Neural cell (in vitro differentiated cells): ENCODE results near the gene DCTD. TPM values are rescaled to one million over a fixed set of nuclear protein-coding genes. Genes with fewer than 3 reads are reported as not detected.

ENCODE experiments used
- H2AFZ ChIP-seq: fragments of 200-600, 300-800 bp; sonication (generic), shearing (Covaris generic); 2 replicates; pipeline ENCODE4 v1.6.0; 2014; ENCODE audit warnings: low read depth, mild to moderate bottlenecking, antibody characterized with exemption, low read length, moderate library complexity
- H3F3A ChIP-seq: fragments of 200-600 bp; shearing (Covaris generic); 2 replicates; pipeline ENCODE4 v1.6.1; 2016; ENCODE audit warnings: mild to moderate bottlenecking, moderate library complexity, mixed read lengths, antibody characterized with exemption, low read length; ENCODE audit not compliant: insufficient read depth, poor library complexity, severe bottlenecking
- H3K27ac ChIP-seq: fragments of 200-600, 300-800 bp; sonication (generic), shearing (Covaris generic); 2 replicates; pipeline ENCODE4 v1.5.1; 2014; ENCODE audit warnings: mild to moderate bottlenecking, low read length, moderate library complexity
- H3K27me3 ChIP-seq: fragments of 300-800, 200-600 bp; sonication (generic), shearing (Covaris generic); 2 replicates; pipeline ENCODE4 v1.6.0; 2014; ENCODE audit warnings: mild to moderate bottlenecking, low read depth, low read length, moderate library complexity; ENCODE audit not compliant: insufficient read depth
- H3K36me3 ChIP-seq: fragments of 300-800, 200-600 bp; sonication (generic), shearing (Covaris generic); 2 replicates; pipeline ENCODE4 v1.5.1; 2014; ENCODE audit warnings: mild to moderate bottlenecking, antibody characterized with exemption, low read length, moderate library complexity; ENCODE audit not compliant: insufficient read depth
- H3K4me2 ChIP-seq: fragments of 300-800, 200-600 bp; sonication (generic), shearing (Covaris generic); 2 replicates; pipeline ENCODE4 v1.6.0; 2014; ENCODE audit warnings: mild to moderate bottlenecking, low read length
- H3K4me3 ChIP-seq: fragments of 300-800, 200-600 bp; sonication (generic), shearing (Covaris generic); 2 replicates; pipeline ENCODE4 v1.5.1; 2014; ENCODE audit warnings: mild to moderate bottlenecking, low read length, moderate library complexity
- H3K79me2 ChIP-seq: fragments of 200-600 bp; shearing (Covaris generic); replicated peaks from 2 replicates; pipeline ENCODE4 v1.6.0; 2014; ENCODE audit warnings: mild to moderate bottlenecking, low read length, moderate library complexity; ENCODE audit not compliant: insufficient read depth
- H3K9ac ChIP-seq: fragments of 300-800, 200-600 bp; sonication (generic), shearing (Covaris generic); 2 replicates; pipeline ENCODE4 v1.6.1; 2016; ENCODE audit warnings: mild to moderate bottlenecking, low read length, mixed read lengths
- H3K9me2 ChIP-seq: fragments of 200-600 bp; shearing (Covaris generic); 2 replicates; pipeline ENCODE4 v1.6.1; 2016; ENCODE audit warnings: mild to moderate bottlenecking, low read length, mixed read lengths; ENCODE audit not compliant: insufficient read depth
- H3K9me3 ChIP-seq: fragments of 200-600, 300-800 bp; sonication (generic), shearing (Covaris generic); 2 replicates; pipeline ENCODE4 v1.6.1; 2016; ENCODE audit warnings: mild to moderate bottlenecking, mixed run types, low read length, moderate library complexity, mixed read lengths
- H4K20me1 ChIP-seq: fragments of 200-600 bp; shearing (Covaris generic); 2 replicates; pipeline ENCODE4 v1.6.1; 2016; ENCODE audit warnings: mild to moderate bottlenecking, mixed run types; ENCODE audit not compliant: insufficient read depth
- CTCF ChIP-seq: fragments of 450-650 bp; IDR thresholded peaks from 2 replicates; pipeline ENCODE4 v1.5.1; 2014; ENCODE audit warnings: antibody characterized with exemption, mild to moderate bottlenecking, moderate library complexity; ENCODE audit not compliant: poor library complexity, severe bottlenecking
- EP300 ChIP-seq: fragments of 450-650 bp; conservative IDR thresholded peaks from 2 replicates; pipeline ENCODE4 v1.6.1; 2014; ENCODE audit warnings: antibody characterized with exemption, mild to moderate bottlenecking, moderate library complexity; ENCODE audit not compliant: poor library complexity, severe bottlenecking
- EZH2 ChIP-seq: fragments of 200-600, 300-800 bp; shearing (Covaris generic), sonication (generic); IDR thresholded peaks from 2 replicates; pipeline ENCODE4 v1.6.1; 2014; ENCODE audit warnings: antibody characterized with exemption, low read length, borderline replicate concordance, mild to moderate bottlenecking; ENCODE audit not compliant: insufficient read depth, poor library complexity, severe bottlenecking
- MXI1 ChIP-seq: fragments of 450-650 bp; conservative IDR thresholded peaks from 2 replicates; pipeline ENCODE4 v1.6.1; 2014; ENCODE audit warnings: antibody characterized with exemption, mild to moderate bottlenecking; ENCODE audit not compliant: poor library complexity, severe bottlenecking
- POLR2AphosphoS5 ChIP-seq: IDR thresholded peaks from 2 replicates; pipeline ENCODE4 v1.6.1; 2012
- RAD21 ChIP-seq: fragments of 450-650 bp; conservative IDR thresholded peaks from 2 replicates; pipeline ENCODE4 v1.6.1; 2014; ENCODE audit warnings: antibody characterized with exemption, mild to moderate bottlenecking, moderate library complexity
- SMC3 ChIP-seq: fragments of 450-650 bp; conservative IDR thresholded peaks from 2 replicates; pipeline ENCODE4 v1.6.1; 2014; ENCODE audit warnings: antibody characterized with exemption, mild to moderate bottlenecking, moderate library complexity; ENCODE audit not compliant: poor library complexity
- TAF1 ChIP-seq: IDR thresholded peaks from 2 replicates; pipeline ENCODE4 v1.6.1; 2012; ENCODE audit warnings: low read depth
- polyA plus RNA-seq: library from polyadenylated mRNA; depleted of rRNA; stranded (reverse); fragments of >200 nt; gene quantifications from 2 replicates; pipeline ENCODE4 v1.2.3, GENCODE V29; 2014
- TF ChIP-seq, protein P1 (sequence below): IDR thresholded peaks from 2 replicates; pipeline ENCODE4 v1.6.1; 2012; ENCODE audit warnings: borderline replicate concordance

Gene DCTD
- polyA plus RNA-seq, 1 donor from 2014 or later: 26.4 TPM

GRCh38 chr4:182848685-182849084, 68.5 kb downstream of the DCTD start:
- Histone ChIP-seq H3K79me2 (no peaks in the 10 kb centered on the region), H3K36me3 (no peaks in the 10 kb centered on the region), H3K9ac (no peak overlapping the region), H3K4me3 (no peak overlapping the region), H3K27ac (no peak overlapping the region), H3K4me2 (no peak overlapping the region), H4K20me1 (no peaks in the 10 kb centered on the region), H3F3A (no peaks in the 10 kb centered on the region), H2AFZ (no peak overlapping the region), H3K9me2 (no peaks in the 10 kb centered on the region), H3K27me3 (no peaks in the 10 kb centered on the region), H3K9me3 (no peaks in the 10 kb centered on the region)
- TF ChIP-seq MXI1: no peak
- no peak for TF ChIP-seq POLR2AphosphoS5
- TF ChIP-seq SMC3: no peak
- TF ChIP-seq EZH2: no peak
- TF ChIP-seq RAD21: no peak

DNA sequence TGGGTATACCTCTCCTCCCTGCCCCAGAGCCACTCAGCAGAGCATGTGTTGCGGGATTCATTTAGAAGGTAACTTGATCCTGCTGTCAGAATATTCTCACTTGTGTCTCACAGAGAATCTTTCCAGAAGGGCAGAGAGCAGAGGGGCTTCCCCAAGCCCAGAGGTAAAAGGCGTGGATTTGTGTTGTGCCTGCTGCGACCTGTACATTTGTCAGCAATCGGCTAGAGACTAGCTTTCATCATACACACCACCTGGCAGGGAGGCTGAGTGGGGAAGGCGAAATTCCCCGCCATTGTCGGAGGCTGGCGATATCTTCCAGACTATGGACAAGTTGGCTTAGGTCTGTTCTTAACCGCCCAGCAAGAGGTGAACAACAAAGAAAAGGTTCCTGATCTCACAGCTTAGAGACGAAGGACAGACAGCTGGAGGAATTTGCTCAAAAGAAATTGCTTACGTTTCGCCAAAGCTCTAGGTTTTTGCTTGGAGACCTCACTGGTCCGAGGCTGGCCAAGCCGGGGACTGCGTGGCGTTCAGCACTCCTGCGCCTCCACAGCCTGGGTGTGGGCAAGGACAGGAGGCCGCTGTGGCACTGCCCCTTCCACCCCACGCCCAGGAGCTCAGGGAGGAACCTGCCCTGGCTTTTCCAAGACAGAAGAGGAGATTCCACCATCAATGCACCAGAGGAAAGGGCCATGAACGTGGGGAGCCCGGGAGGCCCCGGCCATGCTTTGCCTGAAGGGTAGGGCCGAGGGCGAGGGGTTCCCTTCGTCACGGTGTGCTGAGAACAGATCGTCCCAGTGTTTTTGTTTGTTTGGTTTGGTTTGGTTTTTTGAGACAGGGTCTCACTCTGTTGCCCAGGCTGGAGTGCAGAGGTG, 69.4 kb downstream of the DCTD start:
- H3K9me2 ChIP-seq: no peaks in the 10 kb centered on the region
- no peak overlapping the region for H3K4me2 ChIP-seq
- H3K36me3 ChIP-seq: no peaks in the 10 kb centered on the region
- no peak overlapping the region for H2AFZ ChIP-seq
- no peaks in the 10 kb centered on the region for H3K27me3 ChIP-seq
- H3K9me3 ChIP-seq: no peaks in the 10 kb centered on the region
- no peaks in the 10 kb centered on the region for H3K79me2 ChIP-seq
- H3K4me3 ChIP-seq: no peak overlapping the region
- no peaks in the 10 kb centered on the region for H4K20me1 ChIP-seq
- no peak overlapping the region for H3K9ac ChIP-seq
- no peak overlapping the region for H3K27ac ChIP-seq
- TF ChIP-seq RAD21 (no peak), EZH2 (no peak)
- H3F3A ChIP-seq: no peaks in the 10 kb centered on the region

GRCh38 chr4:182846036-182846435, 71.2 kb downstream of the DCTD start:
- Histone ChIP-seq H3K9me3 (no peaks in the 10 kb centered on the region), H4K20me1 (no peaks in the 10 kb centered on the region), H3K4me2 (no peak overlapping the region), H3K9me2 (no peaks in the 10 kb centered on the region), H3K4me3 (no peak overlapping the region), H3K79me2 (no peaks in the 10 kb centered on the region), H3K36me3 (no peaks in the 10 kb centered on the region), H3K9ac (no peak overlapping the region), H2AFZ (no peak overlapping the region), H3K27me3 (no peaks in the 10 kb centered on the region), H3F3A (no peaks in the 10 kb centered on the region), H3K27ac (no peak overlapping the region)
- no peak for TF ChIP-seq EP300
- no peak for TF ChIP-seq EZH2
- TF ChIP-seq MXI1: no peak
- no peak for TF ChIP-seq SMC3
- TF ChIP-seq RAD21: no peak
- TF ChIP-seq POLR2AphosphoS5: no peak
- TF ChIP-seq TAF1: no peak
- TF ChIP-seq, protein P1, sequence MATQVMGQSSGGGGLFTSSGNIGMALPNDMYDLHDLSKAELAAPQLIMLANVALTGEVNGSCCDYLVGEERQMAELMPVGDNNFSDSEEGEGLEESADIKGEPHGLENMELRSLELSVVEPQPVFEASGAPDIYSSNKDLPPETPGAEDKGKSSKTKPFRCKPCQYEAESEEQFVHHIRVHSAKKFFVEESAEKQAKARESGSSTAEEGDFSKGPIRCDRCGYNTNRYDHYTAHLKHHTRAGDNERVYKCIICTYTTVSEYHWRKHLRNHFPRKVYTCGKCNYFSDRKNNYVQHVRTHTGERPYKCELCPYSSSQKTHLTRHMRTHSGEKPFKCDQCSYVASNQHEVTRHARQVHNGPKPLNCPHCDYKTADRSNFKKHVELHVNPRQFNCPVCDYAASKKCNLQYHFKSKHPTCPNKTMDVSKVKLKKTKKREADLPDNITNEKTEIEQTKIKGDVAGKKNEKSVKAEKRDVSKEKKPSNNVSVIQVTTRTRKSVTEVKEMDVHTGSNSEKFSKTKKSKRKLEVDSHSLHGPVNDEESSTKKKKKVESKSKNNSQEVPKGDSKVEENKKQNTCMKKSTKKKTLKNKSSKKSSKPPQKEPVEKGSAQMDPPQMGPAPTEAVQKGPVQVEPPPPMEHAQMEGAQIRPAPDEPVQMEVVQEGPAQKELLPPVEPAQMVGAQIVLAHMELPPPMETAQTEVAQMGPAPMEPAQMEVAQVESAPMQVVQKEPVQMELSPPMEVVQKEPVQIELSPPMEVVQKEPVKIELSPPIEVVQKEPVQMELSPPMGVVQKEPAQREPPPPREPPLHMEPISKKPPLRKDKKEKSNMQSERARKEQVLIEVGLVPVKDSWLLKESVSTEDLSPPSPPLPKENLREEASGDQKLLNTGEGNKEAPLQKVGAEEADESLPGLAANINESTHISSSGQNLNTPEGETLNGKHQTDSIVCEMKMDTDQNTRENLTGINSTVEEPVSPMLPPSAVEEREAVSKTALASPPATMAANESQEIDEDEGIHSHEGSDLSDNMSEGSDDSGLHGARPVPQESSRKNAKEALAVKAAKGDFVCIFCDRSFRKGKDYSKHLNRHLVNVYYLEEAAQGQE: no peak
- TF ChIP-seq CTCF: no peak
